Endothelial cell of umbilical vein (primary cell): Measurements from ENCODE around the gene MTMR11. TPM values are rescaled to one million over a fixed set of nuclear protein-coding genes. Genes with fewer than 3 reads are reported as not detected.

Experiments
- BruUV-seq: library from RNA; stranded (reverse); fragments of 400-500 nt; replicated peaks from 2 replicates; lab custom pipeline; 2021; lab: Mats Ljungman, UMichigan
- CTCF ChIA-PET: fragments of 300-600, 350-600 bp; sonication (Branson Sonifier 250); formaldehyde crosslinking; loops from one replicate; lab custom pipeline; 2021; ENCODE audit warnings: antibody characterized with exemption, inconsistent platforms; lab: Charles Lee
- POLR2A ChIA-PET: fragments of 300-600, 350-600 bp; sonication (Branson Sonifier 250); formaldehyde crosslinking; loops from one replicate; lab custom pipeline; 2021; ENCODE audit warnings: antibody characterized with exemption, inconsistent platforms; lab: Charles Lee
- DNase-seq: peaks from one replicate; pipeline ENCODE4 v3.0.0-alpha.2; 2011; ENCODE audit warnings: low read depth, low spot score
- FAIRE-seq: peaks from 2 replicates; lab custom pipeline; 2011; peaks lifted over from hg19 to GRCh38; lab: Jason Lieb, UNC
- H2AFZ ChIP-seq: 2 replicates; pipeline ENCODE4 v1.6.0; 2012; ENCODE audit warnings: low read depth, low read length, control low read depth, inconsistent platforms
- H3K27ac ChIP-seq: 2 replicates; pipeline ENCODE4 v1.5.1; 2011; ENCODE audit warnings: low read depth, mild to moderate bottlenecking, control low read depth, low read length, moderate library complexity; ENCODE audit not compliant: insufficient read depth
- H3K27me3 ChIP-seq, 2 experiments: 2 replicates each; pipeline versions ENCODE4 v1.6.0 to v1.6.1; 2011; ENCODE audit warnings: low read length in 2 of 2, mixed read lengths in 1 of 2; ENCODE audit not compliant: control insufficient read depth in 2 of 2, insufficient read depth in 2 of 2
- H3K36me3 ChIP-seq, 2 experiments: 2 replicates in 1 of 2; 3 replicates in 1 of 2; pipeline ENCODE4 v1.5.1; 2011; ENCODE audit warnings: low read length in 2 of 2, mild to moderate bottlenecking in 1 of 2, moderate library complexity in 1 of 2; ENCODE audit not compliant: control insufficient read depth in 2 of 2, insufficient read depth in 2 of 2; ENCODE audit errors: extremely low read depth in 1 of 2
- H3K4me1 ChIP-seq: 3 replicates; pipeline ENCODE4 v1.5.1; 2011; ENCODE audit warnings: mild to moderate bottlenecking, low read length; ENCODE audit not compliant: control insufficient read depth, insufficient read depth; ENCODE audit errors: extremely low read depth
- H3K4me2 ChIP-seq: 2 replicates; pipeline ENCODE4 v1.6.1; 2011; ENCODE audit warnings: low read length, control low read depth, mixed read lengths; ENCODE audit not compliant: insufficient read depth
- H3K4me3 ChIP-seq, 3 experiments: fragments of 200-600 bp in 1 of 3; sonication (generic), shearing (Covaris generic) in 1 of 3; replicated peaks in 1 of 3; 2 replicates each; pipeline ENCODE4 v1.5.1; 2011 to 2016; ENCODE audit warnings: control low read depth in 3 of 3, low read length in 3 of 3, mild to moderate bottlenecking in 2 of 3, inconsistent platforms in 1 of 3, low read depth in 1 of 3, moderate library complexity in 1 of 3; ENCODE audit not compliant: insufficient read depth in 1 of 3
- H3K79me2 ChIP-seq: 2 replicates; pipeline ENCODE4 v1.6.0; 2012; ENCODE audit warnings: low read length, inconsistent platforms; ENCODE audit not compliant: control insufficient read depth, insufficient read depth
- H3K9ac ChIP-seq: replicated peaks from 2 replicates; pipeline ENCODE3; 2011; ENCODE audit warnings: low read length, control low read depth; ENCODE audit not compliant: insufficient read depth; ENCODE audit errors: extremely low read depth
- H3K9me1 ChIP-seq: replicated peaks from 3 replicates; pipeline ENCODE4 v1.6.0; 2011; ENCODE audit warnings: mild to moderate bottlenecking, low read length; ENCODE audit not compliant: control insufficient read depth, insufficient read depth; ENCODE audit errors: extremely low read depth
- H3K9me3 ChIP-seq: replicated peaks from 2 replicates; pipeline ENCODE4 v1.5.1; 2012; ENCODE audit warnings: low read length, inconsistent platforms; ENCODE audit not compliant: control insufficient read depth, insufficient read depth
- H4K20me1 ChIP-seq: replicated peaks from 2 replicates; pipeline ENCODE3; 2011; ENCODE audit warnings: mild to moderate bottlenecking, low read length; ENCODE audit not compliant: control insufficient read depth, insufficient read depth; ENCODE audit errors: extremely low read depth
- CTCF ChIP-seq, 2 donors: IDR thresholded peaks; 1 replicate in 1 of 2; 2 replicates in 1 of 2; pipeline ENCODE4 v1.5.1; 2011; ENCODE audit warnings: low read length in 2 of 2, mild to moderate bottlenecking in 2 of 2, moderate library complexity in 2 of 2, control low read depth in 1 of 2, inconsistent platforms in 1 of 2, low read depth in 1 of 2; ENCODE audit not compliant: insufficient read depth in 1 of 2; ENCODE audit errors: extremely low read depth in 1 of 2
- EZH2 ChIP-seq: IDR thresholded peaks from 2 replicates; pipeline ENCODE4 v1.6.1; 2012; ENCODE audit warnings: borderline replicate concordance, low read depth, mild to moderate bottlenecking, moderate library complexity, low read length, inconsistent platforms; ENCODE audit not compliant: severe bottlenecking
- FOS ChIP-seq: IDR thresholded peaks from 2 replicates; pipeline ENCODE4 v1.6.1; 2011; ENCODE audit warnings: mild to moderate bottlenecking, low read length, moderate library complexity, borderline replicate concordance; ENCODE audit not compliant: insufficient read depth
- GATA2 ChIP-seq: IDR thresholded peaks from 2 replicates; pipeline ENCODE4 v1.7.0; 2011; ENCODE audit warnings: low read depth, mild to moderate bottlenecking, moderate library complexity, mixed read lengths, low read length; ENCODE audit not compliant: insufficient read length, insufficient read depth
- JUN ChIP-seq: IDR thresholded peaks from 2 replicates; pipeline ENCODE4 v1.6.1; 2011; ENCODE audit warnings: borderline replicate concordance, low read depth; ENCODE audit not compliant: insufficient read length, insufficient read depth
- MAX ChIP-seq: IDR thresholded peaks from 2 replicates; pipeline ENCODE4 v1.6.1; 2011; ENCODE audit not compliant: insufficient read depth, insufficient read length
- MYC ChIP-seq: IDR thresholded peaks from one replicate; pipeline ENCODE4 v1.6.1; 2011; ENCODE audit warnings: mild to moderate bottlenecking, low read depth, low read length
- POLR2A ChIP-seq: IDR thresholded peaks from 2 replicates; pipeline ENCODE4 v1.6.1; 2012; ENCODE audit warnings: low read depth, mild to moderate bottlenecking, control low read depth, low read length
- POLR2AphosphoS5 ChIP-seq: IDR thresholded peaks from 2 replicates; pipeline ENCODE4 v1.6.1; 2012; ENCODE audit warnings: low read depth, mild to moderate bottlenecking, control low read depth, low read length, moderate library complexity; ENCODE audit not compliant: insufficient read depth
- dilution Hi-C: fragments of 300-500 bp; cut with MboI; formaldehyde crosslinking; loops from one replicate; pipeline ENCODE4 v1.15.0; 2019; ENCODE audit warnings: low sequenced_read_pairs; ENCODE audit not compliant: extremely low pct_ligation_motif_present
- intact Hi-C: fragments of 100-400 bp; cut with micrococcal nuclease; formaldehyde crosslinking; loops from one replicate; pipeline ENCODE4 v1.10.0; 2022
- polyA plus RNA-seq, 4 experiments: library from polyadenylated mRNA; depleted of rRNA in 3 of 4; stranded (reverse) in 3 of 4; unstranded in 1 of 4; fragments of >200 nt; gene quantifications; 2 replicates each; pipeline versions ENCODE4 v1.2.1 to v1.2.3, GENCODE V29; 2011 to 2012; ENCODE audit warnings: missing spikeins in 1 of 4
- total RNA-seq: library from RNA; stranded (reverse); gene quantifications from 2 replicates; pipeline ENCODE4 v1.2.3, GENCODE V29; 2021

Gene MTMR11
- total and polyA plus RNA-seq, 2 donors (not counting 3 experiments of a cell fraction or from before 2014, with no cell fraction given), result 7.8 to 14.4 TPM

GRCh38 chr1:149967646-149968045, 31.0 kb upstream of the MTMR11 start:
- no peak overlapping the region for H3K27ac ChIP-seq
- H3K27me3 ChIP-seq, result no peaks in the 10 kb centered on the region
- peaks cover 11 to 15% of the 10 kb centered on the region in 2 experiments for H3K36me3 ChIP-seq
- intact Hi-C loops, result no loop called here
- POLR2A ChIA-PET, result no interaction called here
- no peaks in the 10 kb centered on the region for H3K9me1 ChIP-seq
- DNase-seq (no peak), FAIRE-seq (no peak)
- BruUV-seq, result no TSS peak
- TF ChIP-seq POLR2AphosphoS5, result no peak
- TF ChIP-seq JUN, result no peak
- TF ChIP-seq FOS, result no peak
- no peak for TF ChIP-seq MYC
- no peak for TF ChIP-seq GATA2
- no peak for TF ChIP-seq POLR2A
- no peak for TF ChIP-seq EZH2
- no peak for TF ChIP-seq CTCF (IDR thresholded peaks at IDR 0.05; ENCODE audit: extremely low read depth in 1 of 2, insufficient read depth in 1 of 2, low read depth in 1 of 2, low read length in 2 of 2)
- no peak for TF ChIP-seq MAX
- no peaks in the 10 kb centered on the region for H3K9me3 ChIP-seq
- H3K79me2 ChIP-seq, result no peaks in the 10 kb centered on the region
- no peak overlapping the region for H3K4me3 ChIP-seq
- CTCF ChIA-PET, result interaction anchor here (1.8 to 4.2 kb wide), 2 partner anchors 83 to 219 kb away, joined by 4 to 15 read pairs; no protein-coding TSS in a partner anchor
- no peak overlapping the region for H2AFZ ChIP-seq
- H3K4me1 ChIP-seq, result no peaks in the 10 kb centered on the region
- H3K9ac ChIP-seq, result no peak overlapping the region
- no peaks in the 10 kb centered on the region for H4K20me1 ChIP-seq
- dilution Hi-C loops, result no loop called here
- no peak overlapping the region for H3K4me2 ChIP-seq
